Neural cell (in vitro differentiated cells): Measurements from ENCODE around the gene BCAT1. TPM values are rescaled to one million over a fixed set of nuclear protein-coding genes. Genes with fewer than 3 reads are reported as not detected.

Source experiments
- H2AFZ ChIP-seq: fragments of 200-600, 300-800 bp; sonication (generic), shearing (Covaris generic); 2 replicates; pipeline ENCODE4 v1.6.0; 2014; ENCODE audit warnings: low read depth, mild to moderate bottlenecking, antibody characterized with exemption, low read length, moderate library complexity
- H3F3A ChIP-seq: fragments of 200-600 bp; shearing (Covaris generic); 2 replicates; pipeline ENCODE4 v1.6.1; 2016; ENCODE audit warnings: mild to moderate bottlenecking, moderate library complexity, mixed read lengths, antibody characterized with exemption, low read length; ENCODE audit not compliant: insufficient read depth, poor library complexity, severe bottlenecking
- H3K27ac ChIP-seq: fragments of 200-600, 300-800 bp; sonication (generic), shearing (Covaris generic); 2 replicates; pipeline ENCODE4 v1.5.1; 2014; ENCODE audit warnings: mild to moderate bottlenecking, low read length, moderate library complexity
- H3K27me3 ChIP-seq: fragments of 300-800, 200-600 bp; sonication (generic), shearing (Covaris generic); 2 replicates; pipeline ENCODE4 v1.6.0; 2014; ENCODE audit warnings: mild to moderate bottlenecking, low read depth, low read length, moderate library complexity; ENCODE audit not compliant: insufficient read depth
- H3K36me3 ChIP-seq: fragments of 300-800, 200-600 bp; sonication (generic), shearing (Covaris generic); 2 replicates; pipeline ENCODE4 v1.5.1; 2014; ENCODE audit warnings: mild to moderate bottlenecking, antibody characterized with exemption, low read length, moderate library complexity; ENCODE audit not compliant: insufficient read depth
- H3K4me2 ChIP-seq: fragments of 300-800, 200-600 bp; sonication (generic), shearing (Covaris generic); 2 replicates; pipeline ENCODE4 v1.6.0; 2014; ENCODE audit warnings: mild to moderate bottlenecking, low read length
- H3K4me3 ChIP-seq: fragments of 300-800, 200-600 bp; sonication (generic), shearing (Covaris generic); 2 replicates; pipeline ENCODE4 v1.5.1; 2014; ENCODE audit warnings: mild to moderate bottlenecking, low read length, moderate library complexity
- H3K79me2 ChIP-seq: fragments of 200-600 bp; shearing (Covaris generic); replicated peaks from 2 replicates; pipeline ENCODE4 v1.6.0; 2014; ENCODE audit warnings: mild to moderate bottlenecking, low read length, moderate library complexity; ENCODE audit not compliant: insufficient read depth
- H3K9ac ChIP-seq: fragments of 300-800, 200-600 bp; sonication (generic), shearing (Covaris generic); 2 replicates; pipeline ENCODE4 v1.6.1; 2016; ENCODE audit warnings: mild to moderate bottlenecking, low read length, mixed read lengths
- H3K9me2 ChIP-seq: fragments of 200-600 bp; shearing (Covaris generic); 2 replicates; pipeline ENCODE4 v1.6.1; 2016; ENCODE audit warnings: mild to moderate bottlenecking, low read length, mixed read lengths; ENCODE audit not compliant: insufficient read depth
- H3K9me3 ChIP-seq: fragments of 200-600, 300-800 bp; sonication (generic), shearing (Covaris generic); 2 replicates; pipeline ENCODE4 v1.6.1; 2016; ENCODE audit warnings: mild to moderate bottlenecking, mixed run types, low read length, moderate library complexity, mixed read lengths
- H4K20me1 ChIP-seq: fragments of 200-600 bp; shearing (Covaris generic); 2 replicates; pipeline ENCODE4 v1.6.1; 2016; ENCODE audit warnings: mild to moderate bottlenecking, mixed run types; ENCODE audit not compliant: insufficient read depth
- EP300 ChIP-seq: fragments of 450-650 bp; conservative IDR thresholded peaks from 2 replicates; pipeline ENCODE4 v1.6.1; 2014; ENCODE audit warnings: antibody characterized with exemption, mild to moderate bottlenecking, moderate library complexity; ENCODE audit not compliant: poor library complexity, severe bottlenecking
- EZH2 ChIP-seq: fragments of 200-600, 300-800 bp; shearing (Covaris generic), sonication (generic); IDR thresholded peaks from 2 replicates; pipeline ENCODE4 v1.6.1; 2014; ENCODE audit warnings: antibody characterized with exemption, low read length, borderline replicate concordance, mild to moderate bottlenecking; ENCODE audit not compliant: insufficient read depth, poor library complexity, severe bottlenecking
- MXI1 ChIP-seq: fragments of 450-650 bp; conservative IDR thresholded peaks from 2 replicates; pipeline ENCODE4 v1.6.1; 2014; ENCODE audit warnings: antibody characterized with exemption, mild to moderate bottlenecking; ENCODE audit not compliant: poor library complexity, severe bottlenecking
- POLR2AphosphoS5 ChIP-seq: IDR thresholded peaks from 2 replicates; pipeline ENCODE4 v1.6.1; 2012
- RAD21 ChIP-seq: fragments of 450-650 bp; conservative IDR thresholded peaks from 2 replicates; pipeline ENCODE4 v1.6.1; 2014; ENCODE audit warnings: antibody characterized with exemption, mild to moderate bottlenecking, moderate library complexity
- SMC3 ChIP-seq: fragments of 450-650 bp; conservative IDR thresholded peaks from 2 replicates; pipeline ENCODE4 v1.6.1; 2014; ENCODE audit warnings: antibody characterized with exemption, mild to moderate bottlenecking, moderate library complexity; ENCODE audit not compliant: poor library complexity
- TAF1 ChIP-seq: IDR thresholded peaks from 2 replicates; pipeline ENCODE4 v1.6.1; 2012; ENCODE audit warnings: low read depth
- polyA plus RNA-seq: library from polyadenylated mRNA; depleted of rRNA; stranded (reverse); fragments of >200 nt; gene quantifications from 2 replicates; pipeline ENCODE4 v1.2.3, GENCODE V29; 2014
- TF ChIP-seq, protein P1 (sequence below): fragments of 450-650 bp; IDR thresholded peaks from 2 replicates; pipeline ENCODE4 v1.5.1; 2014; ENCODE audit warnings: antibody characterized with exemption, mild to moderate bottlenecking, moderate library complexity; ENCODE audit not compliant: poor library complexity, severe bottlenecking
- TF ChIP-seq, protein P2 (sequence below): IDR thresholded peaks from 2 replicates; pipeline ENCODE4 v1.6.1; 2012; ENCODE audit warnings: borderline replicate concordance

BCAT1 gene
- polyA plus RNA-seq, 1 donor from 2014 or later = 31.3 TPM

DNA sequence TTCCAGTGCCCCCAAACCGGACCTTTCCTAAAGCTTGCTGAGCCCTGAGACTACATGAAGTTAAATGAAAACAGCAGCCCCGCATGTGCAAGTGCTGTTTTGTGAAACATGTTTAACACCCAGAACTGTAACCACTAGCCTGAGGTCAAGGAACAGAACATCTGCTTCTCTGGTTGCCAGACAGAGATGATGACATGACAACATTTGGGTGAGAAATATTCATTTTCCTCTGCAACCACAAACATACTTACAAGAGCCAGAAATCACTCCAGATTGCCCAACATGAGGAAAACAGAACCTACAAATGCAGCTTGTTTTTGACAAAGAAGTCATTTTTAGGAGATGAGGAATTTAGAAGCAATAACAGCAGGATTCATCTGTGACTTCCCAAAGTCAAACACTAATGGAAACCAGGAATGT, 110.4 kb downstream of the BCAT1 start:
- Histone ChIP-seq H3K4me3 (no peak overlapping the region), H3K9me3 (no peaks in the 10 kb centered on the region), H3K9ac (no peak overlapping the region), H3K4me2 (no peak overlapping the region), H3K27me3 (no peaks in the 10 kb centered on the region), H3K36me3 (no peaks in the 10 kb centered on the region), H3K9me2 (no peaks in the 10 kb centered on the region), H3K27ac (no peak overlapping the region), H3F3A (no peaks in the 10 kb centered on the region), H3K79me2 (no peaks in the 10 kb centered on the region), H2AFZ (no peak overlapping the region), H4K20me1 (no peaks in the 10 kb centered on the region)
- TF ChIP-seq, protein P1, sequence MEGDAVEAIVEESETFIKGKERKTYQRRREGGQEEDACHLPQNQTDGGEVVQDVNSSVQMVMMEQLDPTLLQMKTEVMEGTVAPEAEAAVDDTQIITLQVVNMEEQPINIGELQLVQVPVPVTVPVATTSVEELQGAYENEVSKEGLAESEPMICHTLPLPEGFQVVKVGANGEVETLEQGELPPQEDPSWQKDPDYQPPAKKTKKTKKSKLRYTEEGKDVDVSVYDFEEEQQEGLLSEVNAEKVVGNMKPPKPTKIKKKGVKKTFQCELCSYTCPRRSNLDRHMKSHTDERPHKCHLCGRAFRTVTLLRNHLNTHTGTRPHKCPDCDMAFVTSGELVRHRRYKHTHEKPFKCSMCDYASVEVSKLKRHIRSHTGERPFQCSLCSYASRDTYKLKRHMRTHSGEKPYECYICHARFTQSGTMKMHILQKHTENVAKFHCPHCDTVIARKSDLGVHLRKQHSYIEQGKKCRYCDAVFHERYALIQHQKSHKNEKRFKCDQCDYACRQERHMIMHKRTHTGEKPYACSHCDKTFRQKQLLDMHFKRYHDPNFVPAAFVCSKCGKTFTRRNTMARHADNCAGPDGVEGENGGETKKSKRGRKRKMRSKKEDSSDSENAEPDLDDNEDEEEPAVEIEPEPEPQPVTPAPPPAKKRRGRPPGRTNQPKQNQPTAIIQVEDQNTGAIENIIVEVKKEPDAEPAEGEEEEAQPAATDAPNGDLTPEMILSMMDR = no peak

- H3K9me2 ChIP-seq = no peaks in the 10 kb centered on the region
- no peak overlapping the region for H3K4me2 ChIP-seq
- H2AFZ ChIP-seq = no peak overlapping the region
- H3K9me3 ChIP-seq = no peaks in the 10 kb centered on the region
- no peaks in the 10 kb centered on the region for H4K20me1 ChIP-seq
- H3K9ac ChIP-seq = no peak overlapping the region
- no peaks in the 10 kb centered on the region for H3K27me3 ChIP-seq
- H3K4me3 ChIP-seq = no peak overlapping the region
- TF ChIP-seq EP300 (no peak), RAD21 (no peak), POLR2AphosphoS5 (no peak), SMC3 (no peak), MXI1 (no peak), TAF1 (no peak), EZH2 (no peak)
- TF ChIP-seq, protein P2, sequence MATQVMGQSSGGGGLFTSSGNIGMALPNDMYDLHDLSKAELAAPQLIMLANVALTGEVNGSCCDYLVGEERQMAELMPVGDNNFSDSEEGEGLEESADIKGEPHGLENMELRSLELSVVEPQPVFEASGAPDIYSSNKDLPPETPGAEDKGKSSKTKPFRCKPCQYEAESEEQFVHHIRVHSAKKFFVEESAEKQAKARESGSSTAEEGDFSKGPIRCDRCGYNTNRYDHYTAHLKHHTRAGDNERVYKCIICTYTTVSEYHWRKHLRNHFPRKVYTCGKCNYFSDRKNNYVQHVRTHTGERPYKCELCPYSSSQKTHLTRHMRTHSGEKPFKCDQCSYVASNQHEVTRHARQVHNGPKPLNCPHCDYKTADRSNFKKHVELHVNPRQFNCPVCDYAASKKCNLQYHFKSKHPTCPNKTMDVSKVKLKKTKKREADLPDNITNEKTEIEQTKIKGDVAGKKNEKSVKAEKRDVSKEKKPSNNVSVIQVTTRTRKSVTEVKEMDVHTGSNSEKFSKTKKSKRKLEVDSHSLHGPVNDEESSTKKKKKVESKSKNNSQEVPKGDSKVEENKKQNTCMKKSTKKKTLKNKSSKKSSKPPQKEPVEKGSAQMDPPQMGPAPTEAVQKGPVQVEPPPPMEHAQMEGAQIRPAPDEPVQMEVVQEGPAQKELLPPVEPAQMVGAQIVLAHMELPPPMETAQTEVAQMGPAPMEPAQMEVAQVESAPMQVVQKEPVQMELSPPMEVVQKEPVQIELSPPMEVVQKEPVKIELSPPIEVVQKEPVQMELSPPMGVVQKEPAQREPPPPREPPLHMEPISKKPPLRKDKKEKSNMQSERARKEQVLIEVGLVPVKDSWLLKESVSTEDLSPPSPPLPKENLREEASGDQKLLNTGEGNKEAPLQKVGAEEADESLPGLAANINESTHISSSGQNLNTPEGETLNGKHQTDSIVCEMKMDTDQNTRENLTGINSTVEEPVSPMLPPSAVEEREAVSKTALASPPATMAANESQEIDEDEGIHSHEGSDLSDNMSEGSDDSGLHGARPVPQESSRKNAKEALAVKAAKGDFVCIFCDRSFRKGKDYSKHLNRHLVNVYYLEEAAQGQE = no peak
- TF ChIP-seq, protein P1 = no peak
- no peaks in the 10 kb centered on the region for H3K79me2 ChIP-seq
- no peak overlapping the region for H3K27ac ChIP-seq
- H3K36me3 ChIP-seq = no peaks in the 10 kb centered on the region
- no peaks in the 10 kb centered on the region for H3F3A ChIP-seq
Observed at GRCh38 chr12:24835377-24835776, 113.5 kb downstream of the BCAT1 start.
